H1 (cell line): ENCODE data around the gene APOA4. TPM values are rescaled to one million over a fixed set of nuclear protein-coding genes. Genes with fewer than 3 reads are reported as not detected.

Experiments used
- ZNF274 ChIP-seq: IDR thresholded peaks from 2 replicates; pipeline ENCODE4 v1.7.0; 2012; ENCODE audit warnings: low read length, borderline replicate concordance; ENCODE audit errors: extremely low read depth
- polyA plus RNA-seq, 7 experiments: library from polyadenylated mRNA; depleted of rRNA in 3 of 7; stranded (reverse) in 5 of 7; unstranded in 2 of 7; fragments of >200 nt in 5 of 7; fragments of 200-250 nt in 2 of 7; gene quantifications; 1 replicate in 5 of 7; 2 replicates in 1 of 7; 4 replicates in 1 of 7; pipeline versions ENCODE4 v1.2.1 to v1.2.3, GENCODE V29; 2011 to 2013; ENCODE audit warnings: missing spikeins in 2 of 7, mixed read lengths in 2 of 7
- total RNA-seq: library from RNA; stranded (reverse); fragmentation: NEBNext Ultra II Directional; extraction: Animal tissue kit (Norgen Biotek cat#: 25700); gene quantifications from 2 replicates; pipeline ENCODE4 v1.2.1, GENCODE V29; 2021

The APOA4 gene
- total and polyA plus RNA-seq, 2 of the 8 experiments (the other 6 are each of a cell fraction or from before 2014, with no cell fraction given): not detected

GRCh38 chr11:116778556-116778955, 44.5 kb downstream of the APOA4 start (continued):
- no peak for TF ChIP-seq ZNF274
- TF ChIP-seq, all 59 proteins: peak for 0
